ENCODE results near the gene DDIT4. TPM values are rescaled to one million over a fixed set of nuclear protein-coding genes. Genes with fewer than 3 reads are reported as not detected.

DDIT4 gene
- total and polyA plus RNA-seq, 2 of the 8 experiments (the other 6 are each of a cell fraction or from before 2014, with no cell fraction given), result 47.4 to 108 TPM

- POLR2A ChIA-PET (ENCODE audit: partially characterized antibody), result interaction anchor here (1.1 to 16.4 kb wide), 6 partner anchors 14 to 53 kb away, joined by 3 to 895 read pairs (median 6); no protein-coding TSS in a partner anchor
- H2AFZ ChIP-seq (ENCODE audit: low read length), result no peak overlapping the region
- peaks cover 0 to 18% of the 10 kb centered on the region in 2 experiments; a peak in 3 of 4 replicates for H3K79me2 ChIP-seq (ENCODE audit: control insufficient read depth in 1 of 2, insufficient read depth in 2 of 2, low read length in 2 of 2)
- TF ChIP-seq SUZ12 (IDR thresholded peaks at IDR 0.05; ENCODE audit: low read length), result no peak
- TF ChIP-seq CTCF (IDR thresholded peaks at IDR 0.05; ENCODE audit: control extremely low read depth in 1 of 3, insufficient read depth in 1 of 3, low read depth in 1 of 3, low read length in 3 of 3), result peak in 2 of 3 experiments; percentile 4 to 5; a peak in 2 of 4 replicates
- no peak overlapping the region for H3K18ac ChIP-seq (ENCODE audit: extremely low read depth, low read length)
- H4K5ac ChIP-seq (ENCODE audit: insufficient read length, low read depth, low read length), result no peak overlapping the region
- peak overlapping the region; percentile 47; the same call in 1 of the 2 replicates for H2AK5ac ChIP-seq (ENCODE audit: low read depth, low read length)
- no peak overlapping the region for H3K4me3 ChIP-seq (ENCODE audit: extremely low read depth in 1 of 4, insufficient read depth in 2 of 4, low read depth in 3 of 4, low read length in 4 of 4)
- peaks cover 13% of the 10 kb centered on the region for H3K23me2 ChIP-seq (ENCODE audit: low read depth, low read length)
- H3K14ac ChIP-seq (ENCODE audit: insufficient read length), result no peak overlapping the region
- H4K8ac ChIP-seq (ENCODE audit: extremely low read depth, insufficient read depth, low read length), result no peak overlapping the region
- no peaks in the 10 kb centered on the region for H3K9me3 ChIP-seq (ENCODE audit: insufficient read depth in 2 of 2, low read depth in 1 of 2, low read length in 1 of 2)
- H3K4me2 ChIP-seq (ENCODE audit: insufficient read depth in 1 of 2, low read depth in 2 of 2, low read length in 2 of 2), result no peak overlapping the region
- no peak overlapping the region for H3K27ac ChIP-seq (ENCODE audit: low read depth, low read length)
- H4K91ac ChIP-seq (replicated peaks; ENCODE audit: insufficient read length, low read length), result no peak overlapping the region
- no peaks in the 10 kb centered on the region for H3K79me1 ChIP-seq (ENCODE audit: low read depth, low read length)
- H3K23ac ChIP-seq (ENCODE audit: insufficient read length), result no peak overlapping the region
- H2BK20ac ChIP-seq (ENCODE audit: low read length), result no peak overlapping the region
- peaks cover 15 to 22% of the 10 kb centered on the region in 2 experiments for H4K20me1 ChIP-seq (replicated peaks in 1 of 2; ENCODE audit: control insufficient read depth in 1 of 2, insufficient read depth in 2 of 2, low read length in 2 of 2)
- CTCF ChIA-PET (ENCODE audit: partially characterized antibody), result interaction anchor here (0.6 to 5.0 kb wide), 14 partner anchors 8 to 182 kb away, joined by 3 to 34 read pairs (median 4); no protein-coding TSS in a partner anchor
- peaks cover 3 to 20% (median 10%) of the 10 kb centered on the region in 4 experiments; a peak in 7 of 8 replicates for H3K36me3 ChIP-seq (ENCODE audit: control insufficient read depth in 2 of 4, insufficient read depth in 4 of 4, low read length in 3 of 4)
- H3K27me3 ChIP-seq (replicated peaks in 1 of 4; ENCODE audit: control insufficient read depth in 3 of 4, extremely low read depth in 1 of 4, insufficient read depth in 3 of 4, low read length in 3 of 4), result no peaks in the 10 kb centered on the region
- no peak for DNase-seq (ENCODE audit: low read depth in 1 of 2, low spot score in 2 of 2)
- H3K56ac ChIP-seq (replicated peaks; ENCODE audit: insufficient read length, low read depth, low read length), result no peak overlapping the region
- no peak overlapping the region for H3K4ac ChIP-seq (replicated peaks; ENCODE audit: insufficient read length, low read depth, low read length)
- H2BK5ac ChIP-seq (ENCODE audit: low read depth, low read length), result no peak overlapping the region
- no peak overlapping the region for H2BK120ac ChIP-seq (replicated peaks; ENCODE audit: low read depth, low read length)
- no peak overlapping the region for H3K9ac ChIP-seq (replicated peaks in 1 of 4; ENCODE audit: extremely low read depth in 1 of 4, low read depth in 3 of 4, low read length in 3 of 4)
- no peak overlapping the region for H2BK12ac ChIP-seq (ENCODE audit: low read depth, low read length)
- no peak for FAIRE-seq
- H3K4me1 ChIP-seq (replicated peaks in 1 of 4; ENCODE audit: control insufficient read depth in 3 of 4, insufficient read depth in 4 of 4, low read length in 3 of 4), result peaks cover 0 to 15% (median 7%) of the 10 kb centered on the region in 4 experiments; a peak in 6 of 7 replicates
- no peak overlapping the region for H2BK15ac ChIP-seq (ENCODE audit: low read length)
- 90% methylated on average over 5 of the region's 5 CpGs; no CpG with 5 or more reads in 1 of the 2 experiments for WGBS, 2 experiments (ENCODE audit: extremely low coverage in 1 of 2, insufficient coverage in 1 of 2, insufficient read length in 1 of 2, insufficient replicate concordance in 2 of 2, low coverage in 1 of 2, low lambda C conversion rate in 2 of 2, missing lambda C conversion rate in 1 of 2)
Measured at GRCh38 chr10:72278668-72279393, 5.1 kb downstream of the DDIT4 start.

Measured in H1 (cell line).